Heart left ventricle (tissue), 13 donors: ENCODE data around the gene DRD1.

Experiments
- CTCF ChIP-seq, 12 donors: fragments of 200-600 bp; sonication (generic) in 4 of 12; IDR thresholded peaks; one replicate each; pipeline versions ENCODE4 v1.5.0 to v1.8.0; 2018 to 2022; ENCODE audit warnings: antibody characterized with exemption in 12 of 12, mild to moderate bottlenecking in 5 of 12
- POLR2A ChIP-seq, 2 donors: fragments of 450-650 bp; IDR thresholded peaks; one replicate each; pipeline ENCODE4 v1.6.1; 2017; ENCODE audit warnings: antibody characterized with exemption in 2 of 2, mild to moderate bottlenecking in 2 of 2, moderate library complexity in 2 of 2
- donor health status: ischemic (EF 13 %, LVEDD 7.1; RV severe dilation, severe dysfunction).
- donor health status: DM: no; HTN: yes; CAD: no.
- donor health status: DM: no; HTN: no; CAD: no.
- donor health status: ischemic (EF 25% LVEDD 6.9; RV normal size, moderate dysfunction).
- donor health status: ischemic (EF 25% LVEDD 5.7; RV mildly dilated, moderate dysfunction).
- donor health status: ischemic (EF 35%, LVEDD 5.7; RV mildly dilated, moderate dysfunction).
- donor health status: nonischemic (EF 11% LVEDD 7.7; RV severe dilation, severe dysfunction).
- donor health status: DM: yes; HTN: yes; CAD: no.
- donor health status: PGD.
- donor health status: ischemic (EF 29% LVEDD 5.4; RV normal size, mild dysfunction).
- donor health status: nonischemic (EF 23%, LVEDD 6.1; RV moderate dilation, normal function).

- TF ChIP-seq CTCF (IDR thresholded peaks at IDR 0.05) (no peak), POLR2A (IDR thresholded peaks at IDR 0.05) (no peak)
Observed at GRCh38 chr5:175415303-175415702, 28.7 kb downstream of the DRD1 start.
